HG02885 (cell line): ENCODE results near the gene COL6A3.
A peak's percentile ranks its signal among the peaks of the same experiment; 100 is the strongest.

Source experiments
- ATAC-seq: cut with Tn5 transposase; IDR thresholded peaks from one replicate; pipeline ENCODE4 v1.9.1; 2021; ENCODE audit warnings: mild to moderate bottlenecking; ENCODE audit not compliant: unreplicated experiment, poor library complexity

COL6A3 gene

GRCh38 chr2:237441605-237442274 is 27.8 kb upstream of the COL6A3 start:
- no peak for ATAC-seq

- ATAC-seq: peak; percentile 69
Observed at GRCh38 chr2:237440819-237441281, 26.9 kb upstream of the COL6A3 start.

- no peak for ATAC-seq
Observed at GRCh38 chr2:237438080-237438940, 24.3 kb upstream of the COL6A3 start.

GRCh38 chr2:237437566-237437965 is 23.6 kb upstream of the COL6A3 start:
- no peak for ATAC-seq

- ATAC-seq: no peak
Observed at GRCh38 chr2:237435844-237436587, 22.1 kb upstream of the COL6A3 start.

- peak; percentile 84 for ATAC-seq
Observed at GRCh38 chr2:237434866-237435311, 20.9 kb upstream of the COL6A3 start.

- no peak for ATAC-seq
Observed at GRCh38 chr2:237433920-237434676, 20.1 kb upstream of the COL6A3 start.

- ATAC-seq: no peak
Observed at GRCh38 chr2:237432484-237433092, 18.6 kb upstream of the COL6A3 start.

GRCh38 chr2:237431837-237432236 is 17.9 kb upstream of the COL6A3 start:
- ATAC-seq: no peak

- no peak for ATAC-seq
Observed at GRCh38 chr2:237431372-237431771, 17.4 kb upstream of the COL6A3 start.

- ATAC-seq: no peak
Observed at GRCh38 chr2:237430861-237431260, 16.9 kb upstream of the COL6A3 start.

- no peak for ATAC-seq
Observed at GRCh38 chr2:237429753-237430152, 15.8 kb upstream of the COL6A3 start.

GRCh38 chr2:237427769-237428506 is 14.0 kb upstream of the COL6A3 start:
- ATAC-seq: no peak

GRCh38 chr2:237426517-237426916 is 12.6 kb upstream of the COL6A3 start:
- ATAC-seq: no peak

GRCh38 chr2:237425320-237425719 is 11.4 kb upstream of the COL6A3 start:
- ATAC-seq: no peak

- no peak for ATAC-seq
Observed at GRCh38 chr2:237424544-237424943, 10.6 kb upstream of the COL6A3 start.

- ATAC-seq: no peak
Observed at GRCh38 chr2:237423891-237424290, 9.9 kb upstream of the COL6A3 start.

- ATAC-seq: no peak
Observed at GRCh38 chr2:237422309-237422708, 8.3 kb upstream of the COL6A3 start.

- ATAC-seq: peak; percentile 52
Observed at GRCh38 chr2:237421542-237422116, 7.7 kb upstream of the COL6A3 start.
